Measurements from ENCODE around the gene LAMB4.

DNA sequence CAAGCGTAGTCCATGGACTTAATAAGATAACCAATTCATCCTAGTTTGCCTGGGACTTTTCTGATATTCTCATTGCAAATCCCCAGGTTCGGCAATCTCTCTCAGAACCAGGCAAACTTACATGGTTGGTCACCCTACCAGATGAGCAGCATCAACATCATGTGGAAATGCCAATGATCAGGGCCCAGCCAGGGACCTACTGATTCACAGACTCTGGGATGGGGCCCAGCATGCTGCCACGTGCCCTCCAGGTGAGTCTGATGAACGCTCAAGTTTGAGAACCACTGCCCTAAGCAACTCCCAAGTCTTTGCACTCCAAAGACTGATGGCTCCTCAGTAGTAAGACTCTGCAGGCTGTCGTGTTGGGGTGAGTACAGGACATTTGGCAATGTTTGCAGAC is 2.7 kb downstream of the LAMB4 start:
- TF ChIP-seq GATA2 (IDR thresholded peaks at IDR 0.05; ENCODE audit: low read depth, low read length) (no peak), GATA3 (IDR thresholded peaks at IDR 0.05; ENCODE audit: low read depth, low read length) (no peak)

Measured in SH-SY5Y (cell line).